Heart left ventricle (tissue), 13 donors: ENCODE results near the gene ACBD3.

Experiments used
- CTCF ChIP-seq, 12 donors: fragments of 200-600 bp; sonication (generic) in 4 of 12; IDR thresholded peaks; one replicate each; pipeline versions ENCODE4 v1.5.0 to v1.8.0; 2018 to 2022; ENCODE audit warnings: antibody characterized with exemption in 12 of 12, mild to moderate bottlenecking in 5 of 12
- POLR2A ChIP-seq, 2 donors: fragments of 450-650 bp; IDR thresholded peaks; one replicate each; pipeline ENCODE4 v1.6.1; 2017; ENCODE audit warnings: antibody characterized with exemption in 2 of 2, mild to moderate bottlenecking in 2 of 2, moderate library complexity in 2 of 2
- donor health status: ischemic (EF 13 %, LVEDD 7.1; RV severe dilation, severe dysfunction).
- donor health status: DM: no; HTN: yes; CAD: no.
- donor health status: DM: no; HTN: no; CAD: no.
- donor health status: ischemic (EF 25% LVEDD 6.9; RV normal size, moderate dysfunction).
- donor health status: ischemic (EF 25% LVEDD 5.7; RV mildly dilated, moderate dysfunction).
- donor health status: ischemic (EF 35%, LVEDD 5.7; RV mildly dilated, moderate dysfunction).
- donor health status: nonischemic (EF 11% LVEDD 7.7; RV severe dilation, severe dysfunction).
- donor health status: DM: yes; HTN: yes; CAD: no.
- donor health status: PGD.
- donor health status: ischemic (EF 29% LVEDD 5.4; RV normal size, mild dysfunction).
- donor health status: nonischemic (EF 23%, LVEDD 6.1; RV moderate dilation, normal function).

- TF ChIP-seq POLR2A (IDR thresholded peaks at IDR 0.05): no peak
- TF ChIP-seq CTCF (IDR thresholded peaks at IDR 0.05): no peak
Measured at GRCh38 chr1:226203240-226203639, 16.7 kb upstream of the ACBD3 start.
